ENCODE data around the gene SLC22A24. TPM values are rescaled to one million over a fixed set of nuclear protein-coding genes. Genes with fewer than 3 reads are reported as not detected.

The SLC22A24 gene
- polyA plus RNA-seq, 1 donor from 2014 or later, result not detected

DNA sequence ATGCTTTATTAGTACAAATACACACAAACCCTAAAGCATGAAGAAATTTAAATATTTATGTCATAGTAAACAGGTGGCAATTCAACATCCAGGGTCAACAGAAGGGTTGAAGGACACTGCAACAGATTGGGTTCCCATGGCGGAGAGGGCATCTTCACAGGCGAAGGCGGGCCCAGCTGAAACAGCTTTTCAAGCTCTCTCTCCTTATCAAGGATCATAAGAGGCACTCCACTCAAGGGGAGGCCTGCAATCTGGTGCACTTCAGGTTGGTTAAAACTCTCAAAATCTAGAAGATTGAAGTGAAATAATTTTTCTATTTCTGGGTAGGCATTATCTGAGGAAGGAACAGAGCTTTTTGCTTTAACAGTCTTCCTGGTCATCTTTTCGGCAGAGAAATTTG lies 111.6 kb downstream of the SLC22A24 start:
- H4K20me1 ChIP-seq (ENCODE audit: insufficient read depth), result no peaks in the 10 kb centered on the region
- no peak for TF ChIP-seq MXI1 (conservative IDR thresholded peaks at IDR 0.05; ENCODE audit: poor library complexity, severe bottlenecking)
- TF ChIP-seq, protein P1, sequence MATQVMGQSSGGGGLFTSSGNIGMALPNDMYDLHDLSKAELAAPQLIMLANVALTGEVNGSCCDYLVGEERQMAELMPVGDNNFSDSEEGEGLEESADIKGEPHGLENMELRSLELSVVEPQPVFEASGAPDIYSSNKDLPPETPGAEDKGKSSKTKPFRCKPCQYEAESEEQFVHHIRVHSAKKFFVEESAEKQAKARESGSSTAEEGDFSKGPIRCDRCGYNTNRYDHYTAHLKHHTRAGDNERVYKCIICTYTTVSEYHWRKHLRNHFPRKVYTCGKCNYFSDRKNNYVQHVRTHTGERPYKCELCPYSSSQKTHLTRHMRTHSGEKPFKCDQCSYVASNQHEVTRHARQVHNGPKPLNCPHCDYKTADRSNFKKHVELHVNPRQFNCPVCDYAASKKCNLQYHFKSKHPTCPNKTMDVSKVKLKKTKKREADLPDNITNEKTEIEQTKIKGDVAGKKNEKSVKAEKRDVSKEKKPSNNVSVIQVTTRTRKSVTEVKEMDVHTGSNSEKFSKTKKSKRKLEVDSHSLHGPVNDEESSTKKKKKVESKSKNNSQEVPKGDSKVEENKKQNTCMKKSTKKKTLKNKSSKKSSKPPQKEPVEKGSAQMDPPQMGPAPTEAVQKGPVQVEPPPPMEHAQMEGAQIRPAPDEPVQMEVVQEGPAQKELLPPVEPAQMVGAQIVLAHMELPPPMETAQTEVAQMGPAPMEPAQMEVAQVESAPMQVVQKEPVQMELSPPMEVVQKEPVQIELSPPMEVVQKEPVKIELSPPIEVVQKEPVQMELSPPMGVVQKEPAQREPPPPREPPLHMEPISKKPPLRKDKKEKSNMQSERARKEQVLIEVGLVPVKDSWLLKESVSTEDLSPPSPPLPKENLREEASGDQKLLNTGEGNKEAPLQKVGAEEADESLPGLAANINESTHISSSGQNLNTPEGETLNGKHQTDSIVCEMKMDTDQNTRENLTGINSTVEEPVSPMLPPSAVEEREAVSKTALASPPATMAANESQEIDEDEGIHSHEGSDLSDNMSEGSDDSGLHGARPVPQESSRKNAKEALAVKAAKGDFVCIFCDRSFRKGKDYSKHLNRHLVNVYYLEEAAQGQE (IDR thresholded peaks at IDR 0.05; ENCODE audit: borderline replicate concordance), result no peak
- no peak for TF ChIP-seq EP300 (conservative IDR thresholded peaks at IDR 0.05; ENCODE audit: poor library complexity, severe bottlenecking)
- no peak for TF ChIP-seq POLR2AphosphoS5 (IDR thresholded peaks at IDR 0.05)
- TF ChIP-seq RAD21 (conservative IDR thresholded peaks at IDR 0.05), result no peak
- no peak for TF ChIP-seq TAF1 (IDR thresholded peaks at IDR 0.05; ENCODE audit: low read depth)
- no peak for TF ChIP-seq EZH2 (IDR thresholded peaks at IDR 0.05; ENCODE audit: borderline replicate concordance, insufficient read depth, low read length, poor library complexity, severe bottlenecking)
- TF ChIP-seq, protein P2, sequence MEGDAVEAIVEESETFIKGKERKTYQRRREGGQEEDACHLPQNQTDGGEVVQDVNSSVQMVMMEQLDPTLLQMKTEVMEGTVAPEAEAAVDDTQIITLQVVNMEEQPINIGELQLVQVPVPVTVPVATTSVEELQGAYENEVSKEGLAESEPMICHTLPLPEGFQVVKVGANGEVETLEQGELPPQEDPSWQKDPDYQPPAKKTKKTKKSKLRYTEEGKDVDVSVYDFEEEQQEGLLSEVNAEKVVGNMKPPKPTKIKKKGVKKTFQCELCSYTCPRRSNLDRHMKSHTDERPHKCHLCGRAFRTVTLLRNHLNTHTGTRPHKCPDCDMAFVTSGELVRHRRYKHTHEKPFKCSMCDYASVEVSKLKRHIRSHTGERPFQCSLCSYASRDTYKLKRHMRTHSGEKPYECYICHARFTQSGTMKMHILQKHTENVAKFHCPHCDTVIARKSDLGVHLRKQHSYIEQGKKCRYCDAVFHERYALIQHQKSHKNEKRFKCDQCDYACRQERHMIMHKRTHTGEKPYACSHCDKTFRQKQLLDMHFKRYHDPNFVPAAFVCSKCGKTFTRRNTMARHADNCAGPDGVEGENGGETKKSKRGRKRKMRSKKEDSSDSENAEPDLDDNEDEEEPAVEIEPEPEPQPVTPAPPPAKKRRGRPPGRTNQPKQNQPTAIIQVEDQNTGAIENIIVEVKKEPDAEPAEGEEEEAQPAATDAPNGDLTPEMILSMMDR (IDR thresholded peaks at IDR 0.05; ENCODE audit: poor library complexity, severe bottlenecking), result no peak
- TF ChIP-seq SMC3 (conservative IDR thresholded peaks at IDR 0.05; ENCODE audit: poor library complexity), result no peak
- H3K9me2 ChIP-seq (ENCODE audit: insufficient read depth, low read length), result no peaks in the 10 kb centered on the region
- no peaks in the 10 kb centered on the region for H3K36me3 ChIP-seq (ENCODE audit: insufficient read depth, low read length)
- no peaks in the 10 kb centered on the region for H3K27me3 ChIP-seq (ENCODE audit: insufficient read depth, low read depth, low read length)
- no peak overlapping the region for H2AFZ ChIP-seq (ENCODE audit: low read depth, low read length)
- no peak overlapping the region for H3K4me2 ChIP-seq (ENCODE audit: low read length)
- no peak overlapping the region for H3K9ac ChIP-seq (ENCODE audit: low read length)
- H3K27ac ChIP-seq (ENCODE audit: low read length), result no peak overlapping the region
- no peaks in the 10 kb centered on the region for H3F3A ChIP-seq (ENCODE audit: insufficient read depth, low read length, poor library complexity, severe bottlenecking)
- no peaks in the 10 kb centered on the region for H3K9me3 ChIP-seq (ENCODE audit: low read length)
- H3K4me3 ChIP-seq (ENCODE audit: low read length), result no peak overlapping the region
- H3K79me2 ChIP-seq (replicated peaks; ENCODE audit: insufficient read depth, low read length), result no peaks in the 10 kb centered on the region

Other genes starting within 250 kb of the SLC22A24 start
- gene CHRM1, start 222.9 kb downstream of the SLC22A24 start, polyA plus RNA-seq, result not detected in 2 replicates
- not detected in 2 replicates for gene SLC22A6, start 159.3 kb downstream of the SLC22A24 start, polyA plus RNA-seq
- gene SLC22A8, start 128.4 kb downstream of the SLC22A24 start, polyA plus RNA-seq, result not detected in 2 replicates
- gene SLC22A25, start 99.4 kb upstream of the SLC22A24 start, polyA plus RNA-seq, result not detected in 2 replicates
- not detected in 2 replicates for gene SLC22A9, start 225.6 kb upstream of the SLC22A24 start, polyA plus RNA-seq